ENCODE measurements around the gene MED12L.

Gene MED12L

DNA sequence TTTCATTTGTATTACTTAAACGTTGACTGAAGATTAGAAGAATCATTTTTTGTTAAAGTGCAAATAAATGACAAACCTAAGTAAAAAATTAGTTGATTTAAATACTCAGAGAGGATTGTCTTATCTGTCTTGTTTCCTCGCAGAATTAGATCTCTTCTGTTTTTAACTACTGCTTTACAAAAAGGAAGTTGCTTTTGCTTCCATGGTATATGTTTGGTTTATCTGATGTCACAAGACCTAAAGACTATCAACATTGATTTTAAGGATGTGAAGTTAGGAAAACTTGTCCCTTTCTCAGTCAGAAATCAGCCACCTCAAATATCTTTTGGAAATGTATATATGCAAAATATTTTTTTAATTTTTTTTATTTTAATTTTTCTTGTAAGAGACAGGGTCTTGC is 88.9 kb downstream of the MED12L start:
- no peak for TF ChIP-seq JUND (IDR thresholded peaks at IDR 0.05; ENCODE audit: low read depth)
- DNase-seq (ENCODE audit: low read depth in 1 of 2, low spot score in 1 of 2), result no peak
- in situ Hi-C loops (cut with HindIII; ENCODE audit: low pct_unique_long_range_greater_than_20kb, low sequenced_read_pairs), result no loop called here

DNA sequence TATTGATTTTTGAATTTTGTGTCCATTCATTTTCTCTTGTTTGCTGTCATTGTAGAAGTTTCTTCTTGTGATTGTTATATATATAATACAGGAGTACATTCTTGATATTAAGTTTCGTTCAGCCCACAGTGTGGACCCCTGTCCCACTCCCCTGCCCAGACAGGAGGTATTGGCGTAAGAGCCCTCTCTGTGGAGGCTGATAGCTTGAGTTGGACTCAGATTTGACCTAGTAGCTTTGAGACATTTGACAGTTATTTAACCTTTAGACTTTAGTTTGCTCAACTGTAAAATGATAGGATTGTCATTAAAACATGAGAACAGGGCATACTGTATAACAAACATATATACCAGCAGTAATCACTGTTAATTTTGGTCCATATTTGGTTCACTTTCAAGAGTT is 90.5 kb downstream of the MED12L start:
- no peak for TF ChIP-seq JUND (IDR thresholded peaks at IDR 0.05; ENCODE audit: low read depth)
- in situ Hi-C loops (cut with HindIII; ENCODE audit: low pct_unique_long_range_greater_than_20kb, low sequenced_read_pairs), result no loop called here
- DNase-seq (ENCODE audit: low read depth in 1 of 2, low spot score in 1 of 2), result no peak

DNA sequence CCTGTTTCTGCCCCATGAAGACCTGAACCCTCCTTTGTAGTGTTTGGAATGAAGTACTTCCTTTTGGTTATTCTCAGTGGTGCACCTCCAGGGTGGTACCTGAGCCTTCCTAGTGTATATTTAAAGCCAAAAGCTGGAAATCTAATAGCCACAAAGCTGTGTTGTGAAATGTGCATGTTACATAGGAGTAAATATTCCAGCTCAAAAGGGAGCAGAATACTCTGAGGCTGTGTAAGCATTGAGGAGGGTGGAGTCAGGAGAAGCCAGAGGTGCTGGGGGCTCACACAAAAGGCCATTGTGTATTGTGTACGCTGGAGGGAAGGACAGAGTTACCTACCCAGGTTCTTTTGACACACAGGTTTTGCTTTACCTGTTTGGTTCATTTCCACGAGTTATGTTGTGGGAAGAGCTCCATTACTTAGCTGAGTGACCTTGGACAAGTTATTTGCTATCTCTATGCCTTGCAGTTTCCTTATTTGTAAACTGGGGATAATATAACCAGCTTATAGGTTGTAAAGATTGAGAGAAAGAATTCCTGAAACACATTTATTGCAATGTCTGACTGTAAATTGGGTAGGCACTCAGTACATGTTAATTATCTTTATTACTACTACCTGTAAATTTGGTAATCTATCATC is 92.9 kb downstream of the MED12L start:
- no peak for TF ChIP-seq JUND (IDR thresholded peaks at IDR 0.05; ENCODE audit: low read depth)
- no peak for DNase-seq (ENCODE audit: low read depth in 1 of 2, low spot score in 1 of 2)
- in situ Hi-C loops (cut with HindIII; ENCODE audit: low pct_unique_long_range_greater_than_20kb, low sequenced_read_pairs), result no loop called here

GRCh38 chr3:151182349-151183079 is 97.0 kb downstream of the MED12L start:
- in situ Hi-C loops (cut with HindIII; ENCODE audit: low pct_unique_long_range_greater_than_20kb, low sequenced_read_pairs), result no loop called here
- no peak for TF ChIP-seq JUND (IDR thresholded peaks at IDR 0.05; ENCODE audit: low read depth)

DNA sequence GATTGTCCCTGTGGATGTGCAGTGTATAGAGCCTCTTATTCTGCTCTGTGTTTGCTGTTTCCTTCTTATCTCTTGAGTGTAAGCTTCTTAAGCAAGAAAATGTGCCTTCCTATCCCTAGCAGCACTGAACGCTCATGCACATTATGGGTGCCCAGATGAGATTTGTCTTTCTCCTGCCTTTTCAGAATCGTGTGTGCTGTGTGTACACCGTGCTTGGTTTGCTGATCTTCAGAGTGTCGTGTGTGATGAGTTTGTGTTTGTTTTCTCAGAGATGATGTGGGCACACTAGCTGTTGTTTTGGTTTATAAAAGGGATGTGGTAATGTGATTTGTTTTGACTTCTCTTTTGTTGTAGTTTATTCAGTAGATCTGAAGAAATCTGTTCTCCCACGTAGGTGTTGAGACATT is 97.8 kb downstream of the MED12L start:
- no peak for DNase-seq (ENCODE audit: low read depth in 1 of 2, low spot score in 1 of 2)
- in situ Hi-C loops (cut with HindIII; ENCODE audit: low pct_unique_long_range_greater_than_20kb, low sequenced_read_pairs), result no loop called here
- no peak for TF ChIP-seq JUND (IDR thresholded peaks at IDR 0.05; ENCODE audit: low read depth)

More at GRCh38 chr3:151182349-151183079, 97.0 kb downstream of the MED12L start:
- DNase-seq (ENCODE audit: low read depth in 1 of 2, low spot score in 1 of 2), result no peak

GRCh38 chr3:151191095-151191494 is 105.6 kb downstream of the MED12L start:
- no peak for DNase-seq (ENCODE audit: low read depth in 1 of 2, low spot score in 1 of 2)
- no peak for TF ChIP-seq JUND (IDR thresholded peaks at IDR 0.05; ENCODE audit: low read depth)
- in situ Hi-C loops (cut with HindIII; ENCODE audit: low pct_unique_long_range_greater_than_20kb, low sequenced_read_pairs), result no loop called here

DNA sequence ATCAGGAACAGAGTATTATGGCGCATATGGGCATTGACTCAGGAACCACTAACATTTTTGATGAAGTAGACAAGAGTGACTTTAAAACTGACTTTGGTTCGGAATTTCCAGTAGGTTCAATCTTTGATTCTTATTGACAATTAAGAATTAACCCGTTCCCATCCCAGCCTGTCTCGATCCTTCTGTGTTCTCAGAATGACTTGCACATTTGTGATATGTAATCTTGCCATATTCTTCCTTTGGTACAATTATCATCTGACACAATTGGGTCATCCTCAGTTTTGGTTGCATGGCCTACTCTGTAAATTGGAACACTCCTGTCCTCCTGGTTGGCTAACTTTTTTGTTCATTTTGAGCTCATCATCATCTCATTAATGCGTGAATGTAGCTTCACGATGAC is 107.1 kb downstream of the MED12L start:
- no peak for TF ChIP-seq JUND (IDR thresholded peaks at IDR 0.05; ENCODE audit: low read depth)
- DNase-seq (ENCODE audit: low read depth in 1 of 2, low spot score in 1 of 2), result no peak
- in situ Hi-C loops (cut with HindIII; ENCODE audit: low pct_unique_long_range_greater_than_20kb, low sequenced_read_pairs), result no loop called here

DNA sequence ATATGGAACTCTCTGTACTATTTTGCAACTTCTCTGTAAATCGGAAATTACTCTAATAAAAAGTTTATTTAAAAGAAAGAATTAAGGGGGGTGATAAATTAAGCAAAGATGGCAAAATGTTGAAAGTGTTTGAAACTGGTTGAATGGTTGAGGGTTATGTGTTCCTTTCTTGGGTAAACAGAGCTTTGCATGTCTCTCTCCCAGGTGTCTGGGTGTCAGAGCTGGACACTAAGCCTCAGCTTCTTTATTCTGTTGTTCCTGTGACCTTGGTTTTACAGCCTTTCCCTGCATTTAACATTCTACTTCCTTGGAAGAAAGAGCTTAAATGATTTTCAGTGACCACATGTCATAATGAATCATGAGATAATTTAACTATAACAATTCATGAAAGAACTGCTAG is 110.4 kb downstream of the MED12L start:
- in situ Hi-C loops (cut with HindIII; ENCODE audit: low pct_unique_long_range_greater_than_20kb, low sequenced_read_pairs), result no loop called here
- no peak for DNase-seq (ENCODE audit: low read depth in 1 of 2, low spot score in 1 of 2)
- no peak for TF ChIP-seq JUND (IDR thresholded peaks at IDR 0.05; ENCODE audit: low read depth)

DNA sequence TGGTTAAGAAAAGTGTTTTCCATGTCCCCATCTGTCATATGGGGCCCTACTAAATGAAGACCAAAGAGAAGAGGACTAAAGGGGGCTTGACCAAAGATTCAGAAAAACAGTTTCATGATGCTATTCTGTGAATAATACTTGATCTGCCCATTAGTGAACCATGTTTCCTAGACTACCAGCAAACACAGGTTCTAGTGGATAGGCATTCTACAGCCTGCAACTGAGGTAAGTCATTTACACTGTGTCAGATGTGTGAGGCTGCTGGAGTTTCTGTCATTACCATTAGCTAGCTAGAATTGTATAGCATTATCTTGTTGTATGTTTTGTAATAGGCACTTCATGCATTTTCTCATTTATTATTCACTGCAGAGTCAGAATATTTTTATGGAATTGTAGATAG is 111.0 kb downstream of the MED12L start:
- in situ Hi-C loops (cut with HindIII; ENCODE audit: low pct_unique_long_range_greater_than_20kb, low sequenced_read_pairs), result no loop called here

DNA sequence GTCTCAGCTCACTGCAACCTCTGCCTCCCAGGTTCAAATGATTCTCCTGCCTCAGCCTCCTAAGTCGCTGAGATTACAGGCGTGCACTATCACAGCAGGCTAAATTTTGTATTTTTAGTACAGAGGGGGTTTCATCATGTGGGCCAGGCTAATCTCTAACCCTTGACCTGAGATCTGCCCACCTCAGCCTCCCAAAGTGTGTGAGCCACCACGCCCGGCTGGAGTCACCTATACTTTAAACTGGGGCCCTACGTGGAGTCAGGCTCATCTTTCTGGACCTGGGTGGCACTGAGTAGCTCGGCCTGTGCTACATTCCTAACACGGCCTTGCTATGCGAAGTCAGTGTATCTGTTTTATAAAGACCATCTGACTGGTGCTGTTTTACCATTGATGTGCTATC is 111.8 kb downstream of the MED12L start:
- in situ Hi-C loops (cut with HindIII; ENCODE audit: low pct_unique_long_range_greater_than_20kb, low sequenced_read_pairs), result no loop called here
- no peak for DNase-seq (ENCODE audit: low read depth in 1 of 2, low spot score in 1 of 2)
- TF ChIP-seq JUND (IDR thresholded peaks at IDR 0.05; ENCODE audit: low read depth), result no peak

More for the DNA sequence above, 111.0 kb downstream of the MED12L start:
- no peak for TF ChIP-seq JUND (IDR thresholded peaks at IDR 0.05; ENCODE audit: low read depth)
- DNase-seq (ENCODE audit: low read depth in 1 of 2, low spot score in 1 of 2), result no peak

DNA sequence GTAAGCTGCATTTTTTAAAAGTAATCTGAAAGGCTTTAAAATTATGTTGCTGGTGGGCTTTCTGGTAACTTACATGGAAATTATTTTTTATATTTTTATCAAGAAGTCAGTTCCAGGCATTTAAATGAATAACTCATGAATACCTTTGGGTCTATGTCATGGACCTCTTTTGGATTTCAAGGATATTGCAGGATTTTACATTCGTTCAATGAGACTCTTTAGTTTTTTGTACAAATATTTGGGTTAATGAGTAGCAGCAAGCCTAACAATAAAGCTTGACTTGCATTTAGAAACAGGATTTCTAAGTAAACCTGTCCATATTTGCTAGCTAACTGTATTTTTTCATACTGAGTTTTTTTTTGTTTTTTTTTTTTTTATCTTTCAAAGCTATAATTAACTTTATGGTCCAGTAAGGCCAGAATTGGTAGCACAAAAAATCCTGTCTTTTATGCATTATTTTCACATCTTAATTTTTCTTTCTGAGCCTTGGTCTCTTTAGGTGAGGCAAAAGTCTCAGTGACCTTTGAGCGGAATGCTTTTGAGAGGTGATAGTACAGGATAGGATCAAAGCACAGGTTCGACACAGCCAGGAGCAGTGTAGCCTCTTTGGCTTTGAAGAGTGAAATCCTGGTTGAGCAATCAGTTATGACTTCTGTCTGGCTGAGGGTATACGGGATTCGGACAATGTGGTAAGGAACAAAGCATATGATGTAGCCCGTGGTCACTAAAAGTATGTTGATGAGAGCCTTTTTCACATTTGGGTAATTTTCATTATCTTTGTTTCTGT is 112.7 kb downstream of the MED12L start:
- no peak for DNase-seq (ENCODE audit: low read depth in 1 of 2, low spot score in 1 of 2)
- in situ Hi-C loops (cut with HindIII; ENCODE audit: low pct_unique_long_range_greater_than_20kb, low sequenced_read_pairs), result no loop called here
- no peak for TF ChIP-seq JUND (IDR thresholded peaks at IDR 0.05; ENCODE audit: low read depth)

DNA sequence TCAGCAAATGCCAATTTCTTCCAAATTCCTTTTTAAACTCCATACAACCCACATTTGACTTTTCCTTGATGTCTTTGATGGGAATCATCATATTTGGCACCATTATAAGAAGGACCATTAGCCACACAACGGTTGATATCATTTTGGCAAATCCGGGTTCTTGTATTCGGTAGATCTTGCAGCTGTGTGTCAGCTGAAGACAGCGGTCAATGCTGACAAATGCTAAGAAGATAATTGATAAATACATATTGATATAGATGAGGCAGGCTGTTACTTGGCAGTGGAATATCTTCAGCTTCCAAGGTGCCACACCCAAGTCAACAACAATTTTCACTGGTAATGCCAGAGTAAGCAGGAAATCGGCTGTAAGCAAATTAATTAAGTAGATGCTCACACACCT is 113.4 kb downstream of the MED12L start:
- DNase-seq (ENCODE audit: low read depth in 1 of 2, low spot score in 1 of 2), result no peak
- in situ Hi-C loops (cut with HindIII; ENCODE audit: low pct_unique_long_range_greater_than_20kb, low sequenced_read_pairs), result no loop called here
- TF ChIP-seq JUND (IDR thresholded peaks at IDR 0.05; ENCODE audit: low read depth), result no peak
